Measurements from ENCODE around the gene PRSS36. TPM values are rescaled to one million over a fixed set of nuclear protein-coding genes. Genes with fewer than 3 reads are reported as not detected.

PRSS36 gene
- total RNA-seq, 1 experiment from 2014 or later, result 1.6 TPM

DNA sequence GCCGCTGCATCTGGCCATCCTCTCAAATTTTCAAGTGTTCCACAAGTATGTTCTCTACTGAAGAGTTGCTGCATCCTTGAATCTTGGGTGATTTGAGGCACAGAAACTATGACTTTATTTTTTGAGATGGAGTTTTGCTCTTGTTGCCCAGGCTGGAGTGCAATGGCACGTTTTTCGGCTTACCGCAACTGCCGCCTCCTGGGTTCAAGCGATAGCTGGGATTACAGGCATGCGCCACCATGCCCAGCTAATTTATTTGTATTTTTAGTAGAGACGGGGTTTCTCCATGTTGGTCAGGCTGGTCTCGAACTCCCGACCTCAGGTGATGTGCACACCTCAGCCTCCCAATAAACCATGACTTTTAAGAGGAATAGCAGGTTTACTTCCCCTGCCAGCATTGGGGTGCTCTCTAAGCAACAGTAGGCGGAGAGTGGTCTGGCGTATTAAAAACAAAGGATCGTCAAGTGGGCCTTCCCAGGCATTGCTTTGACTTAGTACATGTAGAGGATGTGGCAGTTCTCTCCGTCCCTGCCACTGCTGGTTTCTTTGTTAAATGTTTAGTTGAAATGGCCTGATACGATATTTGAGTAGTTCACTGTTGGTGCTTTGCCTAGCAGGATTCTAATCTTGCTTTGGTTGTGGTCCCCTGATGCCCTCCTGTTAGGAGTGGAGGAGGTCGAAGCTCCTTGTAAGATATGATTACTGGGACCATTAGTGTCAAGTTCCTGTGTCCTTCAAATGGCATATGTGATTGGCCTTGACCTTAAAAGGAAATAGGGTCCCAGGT, 43.2 kb upstream of the PRSS36 start:
- DNase-seq, result no peak
- no peak overlapping the region for H3K4me3 Mint-ChIP-seq (ENCODE audit: low read depth, unreplicated experiment)
- no peaks in the 10 kb centered on the region for H3K9me3 Mint-ChIP-seq (ENCODE audit: low read depth, unreplicated experiment)
- H3K4me1 Mint-ChIP-seq (ENCODE audit: low read depth, unreplicated experiment), result peaks cover 10% of the 10 kb centered on the region
- no peak for TF ChIP-seq CTCF (IDR thresholded peaks at IDR 0.05; ENCODE audit: unreplicated experiment)
- no TSS peak for BruUV-seq (replicated peaks)
- H3K36me3 Mint-ChIP-seq (ENCODE audit: insufficient read depth, unreplicated experiment), result peaks cover 95% of the 10 kb centered on the region
- CTCF ChIA-PET, result no interaction called here
- no peaks in the 10 kb centered on the region for H3K27me3 Mint-ChIP-seq (ENCODE audit: unreplicated experiment)
- peak overlapping the region; percentile 24 for H3K27ac Mint-ChIP-seq (ENCODE audit: unreplicated experiment)
- intact Hi-C loops (cut with micrococcal nuclease; ENCODE audit: unreplicated experiment), result no loop called here

GRCh38 chr16:31191697-31192428, 42.0 kb upstream of the PRSS36 start:
- CTCF ChIA-PET, result no interaction called here
- no peaks in the 10 kb centered on the region for H3K9me3 Mint-ChIP-seq (ENCODE audit: low read depth, unreplicated experiment)
- no peak for TF ChIP-seq CTCF (IDR thresholded peaks at IDR 0.05; ENCODE audit: unreplicated experiment)
- DNase-seq, result no peak
- H3K4me3 Mint-ChIP-seq (ENCODE audit: low read depth, unreplicated experiment), result no peak overlapping the region
- H3K27ac Mint-ChIP-seq (ENCODE audit: unreplicated experiment), result no peak overlapping the region
- H3K4me1 Mint-ChIP-seq (ENCODE audit: low read depth, unreplicated experiment), result peaks cover 17% of the 10 kb centered on the region
- BruUV-seq (replicated peaks), result no TSS peak
- H3K36me3 Mint-ChIP-seq (ENCODE audit: insufficient read depth, unreplicated experiment), result peaks cover 100% of the 10 kb centered on the region
- H3K27me3 Mint-ChIP-seq (ENCODE audit: unreplicated experiment), result no peaks in the 10 kb centered on the region
- intact Hi-C loops (cut with micrococcal nuclease; ENCODE audit: unreplicated experiment), result no loop called here

GRCh38 chr16:31190818-31191444, 41.1 kb upstream of the PRSS36 start:
- H3K4me1 Mint-ChIP-seq (ENCODE audit: low read depth, unreplicated experiment), result peaks cover 26% of the 10 kb centered on the region
- BruUV-seq (replicated peaks), result no TSS peak
- H3K4me3 Mint-ChIP-seq (ENCODE audit: low read depth, unreplicated experiment), result no peak overlapping the region
- peak overlapping the region; percentile 65 for H3K27ac Mint-ChIP-seq (ENCODE audit: unreplicated experiment)
- H3K27me3 Mint-ChIP-seq (ENCODE audit: unreplicated experiment), result no peaks in the 10 kb centered on the region
- intact Hi-C loops (cut with micrococcal nuclease; ENCODE audit: unreplicated experiment), result no loop called here
- CTCF ChIA-PET, result no interaction called here
- TF ChIP-seq CTCF (IDR thresholded peaks at IDR 0.05; ENCODE audit: unreplicated experiment), result no peak
- peaks cover 100% of the 10 kb centered on the region for H3K36me3 Mint-ChIP-seq (ENCODE audit: insufficient read depth, unreplicated experiment)
- no peaks in the 10 kb centered on the region for H3K9me3 Mint-ChIP-seq (ENCODE audit: low read depth, unreplicated experiment)
- DNase-seq, result no peak

DNA sequence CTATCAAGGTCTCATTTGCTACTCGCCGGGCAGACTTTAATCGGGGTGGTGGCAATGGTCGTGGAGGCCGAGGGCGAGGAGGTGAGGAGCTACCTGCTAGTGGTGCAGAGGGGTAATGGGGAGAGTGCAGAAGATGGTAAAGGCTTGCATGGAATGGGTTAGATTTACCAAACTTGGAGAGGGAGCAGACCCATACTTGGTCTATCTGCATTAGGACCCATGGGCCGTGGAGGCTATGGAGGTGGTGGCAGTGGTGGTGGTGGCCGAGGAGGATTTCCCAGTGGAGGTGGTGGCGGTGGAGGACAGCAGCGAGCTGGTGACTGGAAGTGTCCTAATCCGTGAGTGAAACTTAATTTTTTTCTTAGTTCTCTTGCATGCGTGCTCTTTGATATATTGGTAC, 40.2 kb upstream of the PRSS36 start:
- no peak for DNase-seq

More for the DNA sequence above, 40.2 kb upstream of the PRSS36 start:
- H3K27me3 Mint-ChIP-seq (ENCODE audit: unreplicated experiment), result no peaks in the 10 kb centered on the region
- H3K36me3 Mint-ChIP-seq (ENCODE audit: insufficient read depth, unreplicated experiment), result peaks cover 100% of the 10 kb centered on the region
- no peak for TF ChIP-seq CTCF (IDR thresholded peaks at IDR 0.05; ENCODE audit: unreplicated experiment)
- H3K27ac Mint-ChIP-seq (ENCODE audit: unreplicated experiment), result peak overlapping the region; percentile 65
- no peak overlapping the region for H3K4me3 Mint-ChIP-seq (ENCODE audit: low read depth, unreplicated experiment)
- intact Hi-C loops (cut with micrococcal nuclease; ENCODE audit: unreplicated experiment), result no loop called here
- BruUV-seq (replicated peaks), result no TSS peak
- no peaks in the 10 kb centered on the region for H3K9me3 Mint-ChIP-seq (ENCODE audit: low read depth, unreplicated experiment)
- CTCF ChIA-PET, result no interaction called here
- peaks cover 35% of the 10 kb centered on the region for H3K4me1 Mint-ChIP-seq (ENCODE audit: low read depth, unreplicated experiment)
